Hematopoietic multipotent progenitor cell treated with erythropoietin and hydrocortisone succinate and interleukin-3 and kit ligand, for 8 days (in vitro differentiated cells): ENCODE measurements around the gene MYO15A.
A peak's percentile ranks its signal among the peaks of the same experiment; 100 is the strongest.

ENCODE experiments used
- DNase-seq: peaks from one replicate; pipeline ENCODE4 v3.0.0-alpha.2; 2015

Gene MYO15A, protein sequence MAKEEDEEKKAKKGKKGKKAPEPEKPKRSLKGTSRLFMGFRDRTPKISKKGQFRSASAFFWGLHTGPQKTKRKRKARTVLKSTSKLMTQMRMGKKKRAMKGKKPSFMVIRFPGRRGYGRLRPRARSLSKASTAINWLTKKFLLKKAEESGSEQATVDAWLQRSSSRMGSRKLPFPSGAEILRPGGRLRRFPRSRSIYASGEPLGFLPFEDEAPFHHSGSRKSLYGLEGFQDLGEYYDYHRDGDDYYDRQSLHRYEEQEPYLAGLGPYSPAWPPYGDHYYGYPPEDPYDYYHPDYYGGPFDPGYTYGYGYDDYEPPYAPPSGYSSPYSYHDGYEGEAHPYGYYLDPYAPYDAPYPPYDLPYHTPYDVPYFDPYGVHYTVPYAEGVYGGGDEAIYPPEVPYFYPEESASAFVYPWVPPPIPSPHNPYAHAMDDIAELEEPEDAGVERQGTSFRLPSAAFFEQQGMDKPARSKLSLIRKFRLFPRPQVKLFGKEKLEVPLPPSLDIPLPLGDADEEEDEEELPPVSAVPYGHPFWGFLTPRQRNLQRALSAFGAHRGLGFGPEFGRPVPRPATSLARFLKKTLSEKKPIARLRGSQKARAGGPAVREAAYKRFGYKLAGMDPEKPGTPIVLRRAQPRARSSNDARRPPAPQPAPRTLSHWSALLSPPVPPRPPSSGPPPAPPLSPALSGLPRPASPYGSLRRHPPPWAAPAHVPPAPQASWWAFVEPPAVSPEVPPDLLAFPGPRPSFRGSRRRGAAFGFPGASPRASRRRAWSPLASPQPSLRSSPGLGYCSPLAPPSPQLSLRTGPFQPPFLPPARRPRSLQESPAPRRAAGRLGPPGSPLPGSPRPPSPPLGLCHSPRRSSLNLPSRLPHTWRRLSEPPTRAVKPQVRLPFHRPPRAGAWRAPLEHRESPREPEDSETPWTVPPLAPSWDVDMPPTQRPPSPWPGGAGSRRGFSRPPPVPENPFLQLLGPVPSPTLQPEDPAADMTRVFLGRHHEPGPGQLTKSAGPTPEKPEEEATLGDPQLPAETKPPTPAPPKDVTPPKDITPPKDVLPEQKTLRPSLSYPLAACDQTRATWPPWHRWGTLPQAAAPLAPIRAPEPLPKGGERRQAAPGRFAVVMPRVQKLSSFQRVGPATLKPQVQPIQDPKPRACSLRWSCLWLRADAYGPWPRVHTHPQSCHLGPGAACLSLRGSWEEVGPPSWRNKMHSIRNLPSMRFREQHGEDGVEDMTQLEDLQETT (N-terminal part only)

DNA sequence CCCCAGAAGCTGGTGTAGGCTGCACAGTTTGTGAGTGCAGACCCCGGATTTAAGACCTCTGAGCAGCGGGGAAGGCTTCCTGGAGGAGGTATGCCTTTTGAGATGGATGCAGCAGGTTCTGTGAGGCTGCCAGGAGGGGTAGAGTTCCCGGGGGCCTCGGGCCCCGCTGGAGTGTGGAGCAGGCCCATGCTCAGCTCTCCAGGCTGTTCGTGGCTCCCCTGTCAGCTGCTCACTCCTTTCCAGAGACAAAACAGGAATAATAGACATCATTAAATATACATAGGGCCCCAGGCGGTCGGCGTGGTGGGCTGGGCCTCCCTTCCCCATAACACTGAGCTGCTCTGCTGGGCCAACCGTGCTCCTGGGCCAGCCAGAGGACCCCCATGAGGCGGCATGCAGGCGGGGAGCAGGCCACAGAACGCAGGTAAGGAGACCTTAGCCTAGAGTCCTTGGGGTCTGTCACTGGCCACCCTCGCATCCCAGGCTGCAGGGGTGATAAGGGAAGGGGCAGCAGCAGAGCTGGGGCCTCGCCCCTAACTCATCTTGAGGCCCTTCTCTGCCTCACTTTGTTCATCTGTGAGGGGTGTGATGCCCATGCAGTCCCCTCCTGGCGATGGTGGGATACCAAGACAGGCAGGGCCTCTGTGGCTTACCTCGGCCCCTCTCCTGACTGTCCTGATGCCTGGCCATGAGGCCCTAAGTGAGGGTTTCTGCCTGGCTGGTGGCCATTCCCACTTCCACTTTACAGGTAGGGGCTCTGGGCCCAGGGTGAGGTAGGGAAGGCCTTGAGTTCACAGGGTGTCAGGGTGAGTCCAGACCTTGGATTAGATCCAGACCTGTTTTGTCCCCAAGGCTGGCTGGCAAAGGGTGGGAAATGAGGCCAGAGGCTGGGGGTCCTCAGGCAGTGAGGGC is at the start of gene MYO15A:
Gene MYO15A, plus strand, starts transcription at position 356 of the 912 bp plus-strand sequence. CDS start 10,045 bp downstream, outside the sequence.
- no peak for DNase-seq

DNA sequence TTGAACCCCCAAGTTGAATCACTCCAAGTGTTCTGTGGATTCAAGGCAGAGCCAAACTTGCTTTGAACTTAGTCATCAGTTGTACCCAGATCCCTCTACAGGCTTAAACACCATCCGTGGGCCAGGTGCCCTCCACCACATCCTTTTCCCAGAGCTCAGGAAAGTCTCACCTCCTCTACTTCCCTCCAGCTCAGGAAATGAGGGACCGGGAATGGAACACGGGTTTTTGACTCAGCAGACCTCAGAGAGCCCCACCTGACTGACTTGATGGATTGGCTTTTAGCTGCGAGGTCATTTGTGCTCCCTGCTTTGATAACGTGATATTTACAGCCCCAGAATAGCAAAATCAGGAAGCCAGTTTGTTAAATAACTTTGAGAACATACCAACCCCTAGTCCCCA is 49.3 kb upstream of the MYO15A start:
- DNase-seq: no peak

DNA sequence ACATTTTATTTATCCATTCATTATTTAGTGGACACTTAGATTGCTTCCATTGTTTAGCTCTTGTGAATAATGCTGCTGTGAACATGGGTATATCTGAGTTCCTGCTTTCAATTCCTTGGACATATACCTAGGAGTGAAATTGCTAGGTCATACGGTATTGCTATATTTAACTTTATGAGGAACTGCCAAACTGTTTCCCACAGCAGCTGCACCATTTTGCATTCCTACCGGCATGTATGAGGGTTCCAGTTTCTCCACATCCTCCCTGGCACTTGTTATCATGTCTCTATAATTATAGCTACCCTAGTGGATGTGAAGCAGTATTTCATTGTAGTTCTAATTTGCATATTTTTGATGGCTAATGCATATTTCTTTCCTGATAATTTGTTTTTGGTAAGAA is 44.5 kb upstream of the MYO15A start:
- no peak for DNase-seq

DNA sequence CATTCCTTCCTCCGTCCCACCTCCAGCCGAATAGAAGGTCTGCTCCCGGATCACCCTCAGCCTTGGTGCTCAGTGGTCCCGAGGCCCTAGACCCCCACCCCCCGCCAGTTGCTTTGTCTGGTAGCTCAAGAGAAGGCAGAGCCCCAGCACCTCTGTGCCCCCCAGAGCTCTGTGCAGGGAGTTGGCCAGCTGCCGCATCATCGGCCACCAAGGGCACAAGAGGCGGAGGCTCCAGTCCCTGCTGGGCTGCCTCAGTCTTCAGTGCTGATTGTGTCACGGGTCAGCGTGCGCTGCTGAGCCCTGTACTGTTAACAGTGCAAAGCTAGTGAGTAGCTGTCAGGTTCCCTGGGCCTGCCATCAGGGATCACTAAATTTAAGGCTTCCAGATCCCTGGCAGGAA is 43.0 kb upstream of the MYO15A start:
- DNase-seq: no peak

DNA sequence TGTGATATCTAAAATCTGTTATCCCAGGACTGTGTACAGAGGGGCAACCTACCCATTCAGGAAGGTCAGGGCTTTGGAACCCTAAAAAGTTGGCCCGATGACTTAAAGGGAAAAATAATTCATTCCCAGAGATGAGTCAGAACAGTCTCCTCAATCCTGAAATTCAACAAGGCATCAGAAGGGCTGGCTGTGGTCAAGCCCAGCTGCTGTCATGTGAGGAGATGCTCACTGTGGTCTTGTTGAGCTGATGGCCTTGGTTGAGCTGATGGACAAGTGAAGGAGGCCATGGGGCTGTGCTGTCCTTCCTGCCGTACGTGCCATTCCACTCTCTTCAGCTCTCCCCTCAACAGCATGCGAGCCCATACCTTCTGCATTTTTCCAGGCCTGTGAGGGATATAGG is 41.7 kb upstream of the MYO15A start:
- DNase-seq: no peak

DNA sequence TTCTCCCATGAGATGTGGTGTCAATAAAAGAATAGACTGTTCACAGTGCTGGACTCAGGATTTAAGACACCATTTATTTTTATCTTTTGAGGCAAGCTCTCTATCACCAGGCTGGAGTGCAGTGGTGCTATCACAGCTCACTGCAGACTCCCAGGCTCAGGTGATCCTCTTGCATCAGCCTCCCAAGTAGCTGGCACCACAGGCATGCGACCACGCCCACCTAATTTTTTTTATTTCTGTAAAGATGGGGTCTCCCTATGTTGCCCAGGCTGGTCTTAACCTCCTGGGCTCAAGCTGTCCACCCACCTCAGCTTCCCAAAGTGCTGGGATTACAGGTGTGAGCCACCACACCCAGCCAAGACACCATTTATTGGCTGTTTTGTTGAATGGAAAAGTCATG is 39.5 kb upstream of the MYO15A start:
- peak; percentile 20 for DNase-seq

DNA sequence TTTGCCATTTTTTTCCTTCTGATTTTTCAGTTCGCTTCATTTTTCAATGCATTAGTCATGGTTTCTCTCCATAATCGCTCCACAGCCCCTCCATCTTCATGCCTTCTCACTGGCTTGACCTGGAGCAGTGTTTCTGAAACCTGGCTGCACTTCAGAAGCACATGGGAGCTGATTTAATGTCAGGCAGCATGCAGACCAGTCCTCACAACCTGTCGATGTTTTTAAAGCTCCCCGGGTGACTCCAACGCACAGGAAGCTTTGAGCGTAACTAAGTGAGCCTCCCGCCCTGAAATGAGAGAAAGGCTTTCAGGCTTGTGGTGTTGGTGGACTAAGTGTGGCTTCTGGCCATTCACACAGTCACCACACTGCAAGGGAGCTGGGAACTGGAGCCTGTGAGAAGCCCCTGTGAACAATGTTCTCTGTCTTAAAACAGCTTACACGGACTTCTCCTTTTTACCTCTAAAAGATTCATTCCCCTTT is 37.7 kb upstream of the MYO15A start:
- DNase-seq: no peak

DNA sequence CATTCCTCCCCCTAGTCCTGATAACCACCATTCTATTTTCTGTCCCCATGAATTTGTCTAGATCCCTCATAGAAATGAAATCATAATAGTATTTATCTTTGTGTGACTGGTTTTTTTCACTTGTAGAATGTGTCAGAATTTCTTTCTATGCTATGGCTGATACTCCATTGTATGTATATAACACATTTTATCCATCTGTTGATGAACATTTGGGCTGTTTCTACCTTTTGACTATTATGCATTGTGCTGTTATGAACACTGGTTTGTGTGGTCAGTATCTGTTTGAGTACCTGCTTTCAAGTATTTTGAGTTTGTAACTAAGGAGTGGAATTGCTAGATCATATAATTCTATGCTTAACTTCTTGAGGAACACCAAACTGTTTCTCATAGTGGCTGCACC is 36.8 kb upstream of the MYO15A start:
- no peak for DNase-seq

DNA sequence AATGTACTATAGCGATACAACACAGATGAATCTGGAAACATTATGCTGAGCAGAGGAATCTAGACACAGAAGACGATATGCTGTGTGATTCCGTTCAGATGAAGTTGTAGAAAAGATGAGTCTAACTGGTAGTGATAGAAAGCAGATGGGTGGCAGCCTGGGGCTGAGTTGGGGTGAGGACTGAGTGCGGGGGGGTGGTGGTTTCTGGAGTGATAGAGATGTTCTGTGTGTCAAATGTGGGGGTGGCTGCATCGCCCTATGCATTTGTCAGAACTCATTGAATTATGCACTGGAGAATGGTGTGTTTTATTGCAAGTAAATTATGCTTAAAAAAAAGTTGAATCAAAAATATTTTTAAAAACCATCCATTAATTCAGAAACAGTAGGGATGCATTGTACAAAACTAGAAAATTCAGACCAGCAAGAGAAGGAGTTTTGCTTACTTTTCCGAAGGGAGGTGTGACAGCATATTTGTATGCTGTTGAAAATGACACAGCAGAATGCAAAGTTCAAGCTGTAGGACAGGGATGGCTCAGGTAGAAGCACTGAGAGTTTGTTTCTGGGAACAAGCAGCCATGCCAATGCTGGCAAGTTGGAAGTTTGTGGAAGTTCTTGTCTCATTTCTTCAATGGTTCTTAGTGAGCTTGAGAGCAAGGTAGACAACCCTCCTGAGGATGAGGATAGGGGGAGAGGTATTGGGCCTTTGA is 33.8 kb upstream of the MYO15A start:
- DNase-seq: no peak

DNA sequence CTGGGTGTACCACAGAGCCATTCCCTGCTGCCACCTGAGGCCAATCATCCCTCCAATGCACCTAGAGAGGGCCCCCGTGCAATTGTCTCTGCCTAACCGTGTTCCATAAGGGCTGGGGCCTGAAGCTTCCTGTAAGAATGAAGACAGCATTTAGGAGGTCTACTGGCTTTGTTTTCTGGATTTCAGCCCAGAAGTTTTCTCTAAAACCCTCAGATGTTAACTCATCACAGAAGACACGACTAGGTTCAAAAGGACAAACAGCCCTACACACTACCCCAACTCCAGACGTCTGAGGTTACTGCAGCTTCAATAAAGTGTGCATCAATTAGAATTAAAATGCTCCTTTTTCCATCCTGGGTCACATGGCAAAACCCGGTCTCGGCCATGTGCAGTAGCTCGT is 31.6 kb upstream of the MYO15A start:
- DNase-seq: no peak

DNA sequence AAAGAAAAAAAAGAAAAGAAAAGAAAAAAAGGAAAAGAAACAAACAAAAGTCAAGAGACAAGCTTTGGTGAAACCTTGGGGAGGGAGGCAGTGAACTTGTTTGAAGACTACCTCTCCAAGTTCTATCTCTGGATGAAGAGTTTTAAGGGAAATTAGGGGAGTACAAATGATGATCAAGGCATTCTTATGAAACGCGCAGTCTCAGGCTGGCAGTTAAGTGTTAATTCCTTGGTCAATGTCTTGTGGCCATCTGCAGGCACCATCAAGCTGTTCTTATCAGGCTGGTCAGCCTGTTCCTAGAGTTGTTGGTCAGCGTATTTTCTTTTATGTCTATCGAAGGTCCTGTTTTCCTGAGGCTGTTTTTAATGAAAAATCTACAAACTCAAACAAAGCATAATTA is 29.0 kb upstream of the MYO15A start:
- DNase-seq: no peak

DNA sequence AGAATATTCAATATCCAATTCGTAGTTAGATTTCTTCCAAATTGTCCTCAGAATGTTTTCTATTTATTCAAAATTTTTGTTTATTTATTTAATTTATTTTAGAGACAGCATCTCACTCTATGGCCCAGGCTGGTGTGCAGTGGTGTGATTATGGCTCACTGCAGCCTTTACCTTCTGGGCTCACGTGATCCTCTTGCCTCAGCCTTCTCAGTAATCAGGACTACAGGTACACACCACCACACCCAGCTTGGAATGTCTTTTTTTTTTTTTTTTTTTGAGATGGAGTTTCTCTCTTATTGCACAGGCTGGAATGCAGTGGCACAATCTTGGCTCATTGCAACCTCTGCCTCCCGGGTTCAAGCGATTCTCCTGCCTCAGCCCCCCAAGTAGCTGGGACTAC is 24.3 kb upstream of the MYO15A start:
- no peak for DNase-seq

DNA sequence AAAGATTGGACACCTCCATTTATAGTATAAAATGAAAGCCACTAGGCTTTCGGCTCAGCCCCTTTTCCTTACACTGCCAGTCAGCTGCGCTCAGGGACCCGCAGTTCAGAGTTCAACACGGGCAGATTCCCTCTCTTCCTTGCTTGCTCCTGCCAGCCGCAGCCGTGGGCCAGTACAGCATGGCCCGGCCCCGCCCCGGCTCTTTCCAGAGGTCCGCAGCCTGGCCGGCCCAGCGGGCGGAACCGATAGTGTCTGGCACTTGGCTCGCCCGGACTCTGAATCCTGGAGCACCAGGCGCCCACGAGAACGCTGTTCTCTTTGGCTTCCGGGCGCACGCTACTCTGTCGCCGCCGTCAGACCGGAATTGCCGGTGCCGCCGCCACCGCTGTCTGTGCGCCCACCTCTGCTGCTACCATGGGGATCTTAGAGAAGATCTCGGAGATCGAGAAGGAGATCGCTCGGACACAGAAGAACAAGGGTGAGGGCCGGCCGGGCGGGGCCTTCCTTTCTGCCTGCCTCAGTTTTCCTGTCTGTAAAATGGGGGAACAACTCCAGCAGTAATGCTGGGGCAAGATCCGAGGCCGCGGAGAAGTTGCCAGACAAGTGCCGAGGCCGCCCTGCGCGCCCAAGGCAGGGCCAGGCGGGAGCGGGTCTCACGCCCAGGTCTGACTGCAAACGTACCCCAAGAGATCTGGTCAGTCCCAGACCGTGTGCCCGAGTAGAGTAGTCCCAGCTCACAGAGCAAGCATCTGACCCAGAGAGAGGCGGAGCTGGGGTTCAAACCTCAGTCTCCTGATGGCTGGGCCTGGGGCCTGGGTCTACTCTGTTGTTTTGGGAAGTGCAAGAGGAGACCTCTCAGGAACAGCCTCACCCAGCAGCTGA is 20.7 kb upstream of the MYO15A start, which contains the start of gene DRG2:
Gene DRG2, plus strand, starts transcription at position 339 of the 882 bp plus-strand sequence. Its CDS starts 76 bp downstream, at position 415.
- peak; percentile 90 for DNase-seq

DNA sequence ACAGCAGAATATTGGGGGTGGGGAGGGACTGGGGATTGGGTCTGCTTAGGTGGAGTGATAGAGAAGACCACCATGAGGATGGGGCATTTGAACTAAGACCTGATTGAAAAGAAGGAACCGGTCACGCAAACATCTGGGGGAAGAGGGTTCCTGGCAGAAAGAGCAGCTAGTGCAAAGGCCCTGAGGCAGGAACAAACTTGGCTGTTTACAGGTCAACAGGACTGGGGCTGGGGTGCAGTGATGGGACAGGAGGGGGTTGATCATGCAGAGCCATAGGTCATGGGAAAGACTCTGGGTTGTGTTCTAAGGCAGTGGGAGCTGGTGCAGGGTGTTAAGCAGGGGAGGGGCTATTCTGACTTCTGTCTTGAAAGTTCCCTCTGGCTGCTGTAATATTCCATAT is 18.9 kb upstream of the MYO15A start:
- no peak for DNase-seq

DNA sequence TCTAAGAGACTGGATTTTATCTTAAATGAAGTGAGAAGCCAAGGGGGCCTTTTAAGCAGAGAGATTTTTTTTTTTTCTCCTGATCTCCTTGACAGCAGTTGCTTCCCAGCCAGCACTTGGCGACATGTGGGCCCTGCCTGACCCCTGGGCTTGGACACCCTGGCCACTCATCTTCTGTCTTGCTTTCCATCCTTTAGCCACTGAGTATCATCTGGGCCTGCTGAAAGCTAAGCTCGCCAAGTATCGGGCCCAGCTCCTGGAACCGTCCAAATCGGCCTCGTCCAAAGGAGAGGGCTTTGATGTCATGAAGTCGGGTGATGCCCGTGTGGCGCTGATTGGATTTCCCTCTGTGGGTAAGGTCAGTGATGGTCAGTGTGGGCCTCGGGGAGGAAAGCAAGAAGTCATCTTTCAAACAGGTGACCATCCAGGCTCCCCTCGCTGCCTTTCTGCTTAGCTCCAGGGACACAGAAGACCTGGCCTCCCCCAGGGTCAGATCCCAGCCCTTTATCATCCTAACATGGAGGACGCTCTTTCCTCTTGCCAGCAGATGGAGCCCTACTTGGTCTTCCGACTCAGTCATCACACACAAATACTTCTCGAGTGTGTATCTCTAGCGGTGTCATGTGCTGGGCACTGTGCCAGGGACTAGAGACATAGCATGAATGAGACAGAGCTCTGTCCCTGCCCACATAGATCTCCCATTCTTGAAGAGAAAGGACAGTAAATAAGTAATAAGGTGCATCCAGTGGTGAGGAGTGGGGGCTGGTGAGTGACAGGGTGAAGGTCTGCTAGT is 14.7 kb upstream of the MYO15A start:
- DNase-seq: peak; percentile 95

DNA sequence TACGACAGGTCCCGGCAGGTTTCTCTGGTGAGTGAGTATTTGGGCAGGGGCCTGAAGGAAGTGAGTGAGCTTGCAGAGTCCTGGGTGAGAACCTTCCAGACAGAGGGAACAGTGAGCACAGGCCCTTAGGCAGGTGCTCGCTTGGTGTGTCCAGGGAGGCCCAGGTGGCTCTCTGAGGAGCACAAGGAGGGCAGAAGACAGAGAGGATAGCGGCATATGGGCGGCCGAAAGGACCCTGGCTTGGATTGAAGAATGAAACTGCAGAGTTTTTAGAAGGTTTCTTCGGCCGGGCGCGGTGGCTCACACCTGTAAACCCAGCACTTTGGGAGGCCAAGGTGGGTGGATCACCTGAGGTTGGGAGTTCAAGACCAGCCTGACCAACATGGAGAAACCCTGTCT is 14.1 kb upstream of the MYO15A start:
- DNase-seq: no peak

DNA sequence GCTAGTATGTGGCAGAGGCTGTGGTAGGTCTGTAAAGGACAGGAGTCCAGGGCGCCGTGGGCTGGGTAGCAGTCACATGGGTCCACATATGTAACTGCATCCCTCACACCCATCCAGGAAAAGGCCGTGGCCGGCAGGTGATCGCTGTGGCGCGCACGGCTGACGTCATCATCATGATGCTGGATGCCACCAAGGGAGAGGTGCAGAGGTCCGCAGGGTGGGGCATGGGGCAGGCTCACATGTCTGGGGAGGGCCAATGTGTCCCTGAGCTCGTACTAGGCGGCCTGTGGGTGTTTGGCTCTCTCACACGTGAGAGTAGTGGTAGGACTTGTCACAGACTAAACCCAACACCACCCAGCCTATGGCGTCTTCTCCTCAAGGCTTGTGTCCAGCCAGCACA is 9.0 kb upstream of the MYO15A start:
- no peak for DNase-seq

DNA sequence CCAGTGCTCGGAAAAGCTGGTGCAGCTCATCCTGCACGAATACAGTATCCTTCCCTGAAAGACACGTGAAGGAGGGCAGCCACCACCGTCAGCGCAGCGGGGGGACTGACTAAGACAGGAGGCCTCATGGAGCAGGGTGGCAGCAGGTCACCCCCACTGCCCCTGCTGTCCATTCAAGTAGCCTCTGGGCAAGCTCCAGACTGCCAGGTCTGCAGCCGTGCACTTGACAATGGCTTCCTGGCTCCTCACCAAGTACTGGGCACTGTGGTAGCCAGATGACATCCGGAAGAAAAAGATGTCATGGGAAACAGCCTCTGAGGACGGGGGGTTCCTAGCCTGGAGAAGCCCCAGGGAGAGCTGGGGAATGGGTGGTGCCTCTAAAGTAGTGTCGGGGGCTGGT is 7.9 kb upstream of the MYO15A start:
- DNase-seq: no peak

DNA sequence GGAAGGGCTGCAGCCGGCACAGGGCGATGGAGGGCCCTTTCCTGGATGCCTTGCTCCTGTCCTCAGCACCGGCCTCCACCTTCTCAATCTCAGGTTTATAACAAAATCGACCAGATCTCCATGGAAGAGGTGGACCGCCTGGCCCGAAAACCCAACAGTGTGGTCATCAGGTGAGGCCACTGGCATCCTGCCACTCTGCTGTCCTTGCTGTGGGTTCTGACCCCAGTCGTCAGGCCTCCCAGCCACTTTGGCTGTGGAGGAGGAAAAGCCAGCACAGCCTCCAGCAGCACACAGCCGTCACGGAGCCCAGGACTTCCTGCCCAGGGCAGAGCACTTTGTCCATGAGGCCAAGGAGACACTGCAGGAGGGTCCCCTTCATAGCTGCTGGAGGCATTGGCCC is 6.7 kb upstream of the MYO15A start:
- DNase-seq: no peak
